GM12878 (cell line): ENCODE results near the gene HIKESHI. TPM values are rescaled to one million over a fixed set of nuclear protein-coding genes. Genes with fewer than 3 reads are reported as not detected.
"Not testable (repeated sequence)": the region's sequence is repeated elsewhere in the genome, so short reads cannot be mapped to it uniquely, and the experiment has no call there.

ENCODE experiments used
- ATAC-seq: fragments of 200-7000 bp; cut with Tn5 transposase; 3 replicates; pipeline ENCODE4 v1.9.1; 2020; ENCODE audit warnings: mild to moderate bottlenecking, moderate library complexity
- BruUV-seq: library from RNA; stranded (reverse); fragments of 400-500 nt; replicated peaks from 2 replicates; lab custom pipeline; 2021; lab: Mats Ljungman, UMichigan
- CTCF ChIA-PET: fragments of 300-600 bp; sonication (Branson Sonifier 250); formaldehyde crosslinking; extraction: SDS; loops from one replicate; lab custom pipeline; 2021; ENCODE audit warnings: inconsistent platforms; lab: Yijun Ruan, JAX
- POLR2A ChIA-PET: fragments of 350-600 bp; formaldehyde crosslinking; extraction: SDS; loops from one replicate; lab custom pipeline; 2021; ENCODE audit warnings: inconsistent platforms; lab: Charles Lee
- RAD21 ChIA-PET: fragments of 300-600 bp; sonication (Branson Sonifier 250); formaldehyde crosslinking; loops from one replicate; lab custom pipeline; 2023; ENCODE audit warnings: antibody characterized with exemption; ENCODE audit not compliant: unreplicated experiment; lab: Charles Lee
- SMC1A ChIA-PET: fragments of 300-600 bp; sonication (Branson Sonifier 250); formaldehyde crosslinking; loops from one replicate; lab custom pipeline; 2023; ENCODE audit not compliant: unreplicated experiment, uncharacterized antibody; lab: Charles Lee
- DNase-seq: peaks from one replicate; pipeline ENCODE4 v3.0.0-alpha.2; 2011; ENCODE audit warnings: low read depth, low spot score
- FAIRE-seq: peaks from 3 replicates; lab custom pipeline; 2011; peaks lifted over from hg19 to GRCh38; lab: Jason Lieb, UNC
- H2AFZ ChIP-seq: 2 replicates; pipeline ENCODE4 v1.6.0; 2011; ENCODE audit warnings: low read depth, low read length, control low read depth; ENCODE audit not compliant: control insufficient read depth
- H3K27ac ChIP-seq: 2 replicates; pipeline ENCODE4 v1.5.1; 2011; ENCODE audit warnings: control low read depth; ENCODE audit not compliant: control insufficient read depth, insufficient read depth
- H3K27me3 ChIP-seq, 2 experiments: replicated peaks in 1 of 2; 2 replicates each; pipeline versions ENCODE4 v1.6.0 to v1.6.1; 2011; ENCODE audit warnings: low read length in 1 of 2; ENCODE audit not compliant: control insufficient read depth in 2 of 2, insufficient read depth in 2 of 2
- H3K36me3 ChIP-seq, 2 experiments: 2 replicates each; pipeline ENCODE4 v1.5.1; 2011; ENCODE audit warnings: low read length in 1 of 2; ENCODE audit not compliant: control insufficient read depth in 2 of 2, insufficient read depth in 2 of 2
- H3K4me1 ChIP-seq: 2 replicates; pipeline ENCODE4 v1.6.1; 2011; ENCODE audit warnings: mild to moderate bottlenecking, low read length, moderate library complexity, mixed read lengths; ENCODE audit not compliant: control insufficient read depth, insufficient read depth
- H3K4me2 ChIP-seq: 2 replicates; pipeline ENCODE4 v1.6.0; 2011; ENCODE audit warnings: control low read depth; ENCODE audit not compliant: control insufficient read depth, insufficient read depth
- H3K4me3 ChIP-seq: fragments of 200-600 bp; sonication (generic); 2 replicates; pipeline ENCODE4 v1.5.1; 2016
- H3K79me2 ChIP-seq: 2 replicates; pipeline ENCODE4 v1.6.0; 2011; ENCODE audit warnings: low read length; ENCODE audit not compliant: control insufficient read depth, insufficient read depth
- H3K9ac ChIP-seq: 2 replicates; pipeline ENCODE4 v1.8.0; 2011; ENCODE audit warnings: low read length, control low read depth, mixed read lengths; ENCODE audit not compliant: control insufficient read depth, insufficient read depth
- H3K9me3 ChIP-seq: replicated peaks from 3 replicates; pipeline ENCODE4 v1.5.1; 2011; ENCODE audit warnings: mild to moderate bottlenecking, low read length; ENCODE audit not compliant: control insufficient read depth, insufficient read depth
- H4K20me1 ChIP-seq: 2 replicates; pipeline ENCODE4 v1.6.0; 2011; ENCODE audit not compliant: control insufficient read depth, insufficient read depth
- BRCA1 ChIP-seq: IDR thresholded peaks from 2 replicates; pipeline ENCODE4 v1.6.1; 2011; ENCODE audit warnings: low read depth, low read length, improper control_type of control experiment
- MEF2B ChIP-seq: fragments of 450-650 bp; IDR thresholded peaks from 2 replicates; pipeline ENCODE4 v1.6.1; 2018; ENCODE audit warnings: mild to moderate bottlenecking, moderate library complexity; ENCODE audit not compliant: partially characterized antibody, poor library complexity, severe bottlenecking
- MTA3 ChIP-seq: IDR thresholded peaks from 2 replicates; pipeline ENCODE4 v1.6.1; 2012; ENCODE audit warnings: low read length, inconsistent platforms, borderline replicate concordance
- SIX5 ChIP-seq: IDR thresholded peaks from 2 replicates; pipeline ENCODE4 v1.6.1; 2011; ENCODE audit warnings: mild to moderate bottlenecking, low read depth, low read length, moderate library complexity; ENCODE audit not compliant: severe bottlenecking
- SRF ChIP-seq, 2 experiments: IDR thresholded peaks; 2 replicates each; pipeline ENCODE4 v1.6.1; 2011; ENCODE audit warnings: low read depth in 2 of 2, low read length in 2 of 2, mild to moderate bottlenecking in 1 of 2, moderate library complexity in 1 of 2
- WGBS: methylation state at CpG from one replicate; pipeline ENCODE4 v1.1.6; 2016; ENCODE audit warnings: low lambda C conversion rate; ENCODE audit not compliant: insufficient replicate concordance, insufficient coverage; ENCODE audit errors: missing lambda C conversion rate; 5-methylcytosine and 5-hydroxymethylcytosine counted together
- in situ Hi-C: fragments of 300-500 bp; cut with MboI; formaldehyde crosslinking; loops from 9 replicates; pipeline ENCODE4 v1.14.3; 2018; ENCODE audit warnings: mixed read lengths
- intact Hi-C: fragments of 100-400 bp; cut with micrococcal nuclease; formaldehyde crosslinking; loops from one replicate; pipeline ENCODE4 v1.14.2; 2022; ENCODE audit not compliant: unreplicated experiment
- polyA plus RNA-seq, 11 experiments: library from polyadenylated mRNA; depleted of rRNA in 4 of 11; unstranded in 6 of 11; stranded (reverse) in 5 of 11; fragments of >200 nt; fragmentation: Nextera tagmentation in 4 of 11; fragmentation: Illumina TruSeq in 1 of 11; extraction: Ambion mirVana in 4 of 11; extraction: Trizol in 1 of 11; gene quantifications; 1 replicate in 1 of 11; 2 replicates in 10 of 11; pipeline versions ENCODE4 v1.2.1 to v1.2.3, GENCODE V29; 2011 to 2016; ENCODE audit warnings: inconsistent platforms in 2 of 11, missing spikeins in 2 of 11, low read depth in 1 of 11
- total RNA-seq, 4 experiments: library from RNA; depleted of rRNA in 3 of 4; stranded (reverse); fragments of >200 nt in 3 of 4; fragmentation: Illumina TruSeq in 1 of 4; extraction: Trizol in 1 of 4; gene quantifications; 2 replicates each; pipeline versions ENCODE4 v1.2.1 to v1.2.3, GENCODE V29; 2013 to 2021

Gene HIKESHI
- total and polyA plus RNA-seq, 10 of the 15 experiments (the other 5 are each of a cell fraction or from before 2014, with no cell fraction given): 42.3 to 228 (median 85.7) TPM

- intact Hi-C loops (no loop called here), in situ Hi-C loops (no loop called here)
- TF ChIP-seq MEF2B (no peak), BRCA1 (no peak), MTA3 (no peak), SRF (IDR thresholded peaks at IDR 0.05; ENCODE audit: low read depth in 2 of 2, low read length in 2 of 2) (no peak), SIX5 (no peak)
- Histone ChIP-seq H3K79me2 (peaks cover 22% of the 10 kb centered on the region), H3K4me1 (0 out of 2 replicates have a peak, but pooled peaks cover 3% of the 10 kb centered on the region), H3K4me3 (peak overlapping the region; percentile 87), H3K9ac (peak overlapping the region; percentile 89), H3K36me3 (no peaks in the 10 kb centered on the region), H3K9me3 (no peaks in the 10 kb centered on the region), H3K4me2 (peak overlapping the region; percentile 81), H3K27me3 (no peaks in the 10 kb centered on the region), H2AFZ (no peak overlapping the region), H3K27ac (peak overlapping the region; percentile 87; the same call in 1 of the 2 replicates), H4K20me1 (no peaks in the 10 kb centered on the region)
- CTCF ChIA-PET: interaction anchor here (0.9 to 3.1 kb wide), 4 partner anchors 10 to 22 kb away, joined by 3 to 17 read pairs (median 4); no protein-coding TSS in a partner anchor
- RAD21 ChIA-PET: interaction anchor here (1.0 to 1.3 kb wide), 3 partner anchors 16 to 448 kb away, joined by 3 to 4 read pairs (median 4); partner anchors contain the start of gene CCDC83
- ATAC-seq (no peak), FAIRE-seq (no peak), DNase-seq (no peak)
- POLR2A ChIA-PET: interaction anchor here (0.9 to 1.6 kb wide), 4 partner anchors 10 to 110 kb away, joined by 3 to 7 read pairs (median 5); partner anchors contain the start of gene EED
- no TSS peak for BruUV-seq
- WGBS: 84% methylated on average over 2 of the region's 2 CpGs
- SMC1A ChIA-PET: interaction anchor here (1.4 to 1.6 kb wide), 2 partner anchors 9 to 31 kb away, joined by 4 to 5 read pairs; no protein-coding TSS in a partner anchor
These were observed 1.2 kb downstream of the HIKESHI start for GRCh38 chr11:86303257-86303656.

GRCh38 chr11:86308710-86309109 is 6.7 kb downstream of the HIKESHI start:
- H3K79me2 ChIP-seq, H3K9me3 ChIP-seq, H2AFZ ChIP-seq, SMC1A ChIA-PET, CTCF ChIA-PET, H3K4me3 ChIP-seq, RAD21 ChIA-PET, H3K36me3 ChIP-seq, POLR2A ChIA-PET, BruUV-seq, H3K9ac ChIP-seq, intact Hi-C loops, H3K4me2 ChIP-seq, H3K27ac ChIP-seq, ATAC-seq, DNase-seq, FAIRE-seq, H3K4me1 ChIP-seq, H3K27me3 ChIP-seq, in situ Hi-C loops, H4K20me1 ChIP-seq: not testable (repeated sequence)
- 92% methylated on average over 3 of the region's 4 CpGs for WGBS
